Nasal cavity respiratory epithelium epithelial cell of viscerocranial mucosa (primary cell): ENCODE data around the gene POLD3. TPM values are rescaled to one million over a fixed set of nuclear protein-coding genes. Genes with fewer than 3 reads are reported as not detected.

Source experiments
- total RNA-seq: library from RNA; depleted of rRNA; stranded (reverse); fragments of >200 nt; gene quantifications from 2 replicates; pipeline ENCODE4 v1.2.3, GENCODE V29; 2014

Gene POLD3, protein sequence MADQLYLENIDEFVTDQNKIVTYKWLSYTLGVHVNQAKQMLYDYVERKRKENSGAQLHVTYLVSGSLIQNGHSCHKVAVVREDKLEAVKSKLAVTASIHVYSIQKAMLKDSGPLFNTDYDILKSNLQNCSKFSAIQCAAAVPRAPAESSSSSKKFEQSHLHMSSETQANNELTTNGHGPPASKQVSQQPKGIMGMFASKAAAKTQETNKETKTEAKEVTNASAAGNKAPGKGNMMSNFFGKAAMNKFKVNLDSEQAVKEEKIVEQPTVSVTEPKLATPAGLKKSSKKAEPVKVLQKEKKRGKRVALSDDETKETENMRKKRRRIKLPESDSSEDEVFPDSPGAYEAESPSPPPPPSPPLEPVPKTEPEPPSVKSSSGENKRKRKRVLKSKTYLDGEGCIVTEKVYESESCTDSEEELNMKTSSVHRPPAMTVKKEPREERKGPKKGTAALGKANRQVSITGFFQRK
- 7.9 and 11.7 TPM in 2 replicates for total RNA-seq

DNA sequence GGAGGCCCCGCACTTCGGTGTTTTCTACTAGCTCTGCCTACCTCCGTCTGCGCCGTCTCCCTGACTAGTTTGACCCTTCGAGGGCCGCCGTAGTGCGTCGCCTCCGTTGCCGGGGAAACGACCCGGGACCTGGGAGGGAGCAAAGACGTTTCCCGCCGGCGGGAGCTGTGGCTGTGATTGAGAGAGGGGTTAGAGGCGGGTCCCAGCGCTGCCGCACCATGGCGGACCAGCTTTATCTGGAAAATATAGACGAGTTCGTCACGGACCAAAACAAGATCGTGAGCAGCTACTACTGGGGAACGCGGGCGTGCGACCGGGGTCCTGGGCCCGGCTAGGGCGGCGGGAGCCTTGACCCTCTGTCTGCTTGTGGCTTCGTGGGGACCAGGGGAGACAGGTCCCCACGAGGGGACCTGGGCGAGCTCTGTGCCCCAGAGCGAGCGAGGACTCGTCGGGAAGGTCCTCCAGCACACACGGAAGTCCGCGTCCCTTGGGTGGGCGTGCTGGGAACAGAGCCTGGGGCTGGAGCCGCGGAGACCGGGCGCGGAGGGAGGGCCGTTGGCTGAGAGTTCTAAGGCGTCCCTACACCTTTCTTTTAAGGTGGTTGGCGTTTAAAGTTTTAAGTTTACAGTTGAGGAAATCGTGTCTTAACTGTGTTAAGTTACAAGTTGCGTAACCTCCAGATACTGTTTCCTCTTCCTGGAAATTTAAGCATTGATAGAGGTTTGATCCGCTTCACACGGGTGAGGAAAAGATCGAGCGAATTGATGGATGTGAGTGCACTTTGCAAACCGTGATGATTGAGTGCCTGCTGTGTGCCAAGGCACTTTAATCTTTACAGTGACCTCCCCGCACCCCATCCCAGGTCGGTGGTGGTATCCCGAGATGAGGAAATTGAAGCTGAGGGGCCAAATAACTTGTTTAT lies at the start of gene POLD3:
POLD3 (plus strand) TSS at position 142 of the 922 bp plus-strand sequence; CDS start at position 219, 77 bp downstream.

Other genes starting within 250 kb of the POLD3 start
- gene PGM2L1, start 194.1 kb upstream of the POLD3 start, total RNA-seq = 1.4 and 5.6 TPM in 2 replicates
- 0.43 TPM in 1 of 2 replicates, not detected in the other for gene KCNE3, start 125.0 kb upstream of the POLD3 start, total RNA-seq
- 1.7 and 1.9 TPM in 2 replicates for gene LIPT2, start 98.9 kb upstream of the POLD3 start, total RNA-seq
- not detected in 2 replicates for gene CHRDL2, start 138.8 kb downstream of the POLD3 start, total RNA-seq
- gene RNF169, start 156.3 kb downstream of the POLD3 start, total RNA-seq = 17.4 and 22.1 TPM in 2 replicates